Activated T-cell treated with anti-CD3 and anti-CD28 coated beads for 48 hours (primary cell): ENCODE results near the gene COL18A1.
A peak's percentile ranks its signal among the peaks of the same experiment; 100 is the strongest.

Experiments used
- DNase-seq: peaks from one replicate; pipeline ENCODE4 v3.0.0-alpha.2; 2020; ENCODE audit warnings: low read depth

The COL18A1 gene

DNA sequence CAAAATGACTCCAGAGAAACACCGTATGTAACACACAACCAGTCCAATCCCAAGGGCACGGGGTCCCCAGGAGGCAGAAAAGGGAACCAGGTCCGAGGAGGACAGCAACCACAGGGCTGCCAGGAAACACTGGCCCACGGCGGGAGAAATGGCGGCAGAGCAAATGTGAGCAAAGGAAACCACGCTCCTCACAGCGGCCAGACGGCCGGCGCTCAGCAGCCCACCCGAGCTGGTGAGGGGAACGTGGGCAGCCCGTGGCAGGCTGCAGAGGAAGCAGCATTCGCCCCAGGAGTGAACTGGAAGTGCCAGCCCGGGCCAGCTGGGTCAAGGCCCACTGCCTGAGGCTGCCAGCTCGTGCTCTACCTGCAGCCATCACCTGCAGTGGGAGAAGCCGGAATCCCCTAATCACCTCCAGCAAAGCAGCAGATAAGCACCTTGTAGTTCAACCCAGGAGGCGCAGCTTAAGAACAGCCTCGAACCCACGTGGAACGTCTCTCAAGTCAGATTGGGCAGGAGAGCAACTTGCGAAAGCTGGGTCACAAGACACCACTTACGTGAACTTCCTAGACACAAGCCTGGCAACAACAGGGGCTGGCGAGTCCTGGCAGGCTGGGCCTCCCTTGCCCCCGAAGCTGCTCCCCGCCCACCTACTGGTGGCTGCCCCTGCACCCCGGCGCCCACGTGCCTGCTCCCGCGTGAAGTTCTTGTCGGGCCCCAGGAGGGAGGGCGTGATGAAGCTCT lies 130.5 kb downstream of the COL18A1 start:
- no peak for DNase-seq

DNA sequence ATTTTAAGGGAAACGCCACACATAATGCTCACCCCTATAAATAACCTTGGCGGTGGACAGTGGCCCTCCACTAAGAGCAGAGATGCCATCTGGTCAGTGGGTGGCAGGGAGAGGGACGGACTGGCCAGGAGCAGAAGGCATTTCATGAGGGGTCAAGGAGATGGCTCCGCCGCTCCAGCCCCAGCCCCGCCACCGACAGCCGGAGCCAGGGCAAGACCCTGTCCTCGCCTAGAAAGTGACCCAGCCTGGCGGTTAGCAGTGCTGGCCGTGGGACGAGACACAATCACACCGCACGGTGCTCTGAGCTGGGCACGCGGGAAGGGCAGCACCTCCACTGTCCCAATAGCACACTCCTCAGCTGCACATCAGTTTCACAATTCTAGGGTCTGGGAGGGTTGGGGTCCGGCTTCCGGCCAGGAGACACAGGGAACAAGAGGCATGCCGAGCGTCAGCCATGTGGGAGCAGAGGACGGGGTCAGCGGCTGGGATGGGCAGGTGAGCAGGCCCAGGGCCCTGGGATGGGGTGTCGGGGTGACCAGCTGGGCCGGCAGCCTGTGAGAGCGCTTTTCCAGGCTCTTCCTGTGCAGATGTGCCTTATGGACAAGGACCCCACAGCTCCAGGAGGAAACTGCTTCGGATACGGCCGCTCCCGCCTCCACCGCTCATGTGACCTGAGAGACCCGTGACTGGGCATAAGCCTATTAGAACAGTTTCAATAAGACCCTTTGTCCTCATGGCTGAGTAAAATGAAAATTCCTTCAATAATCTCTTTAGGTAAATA lies 131.5 kb downstream of the COL18A1 start:
- no peak for DNase-seq

DNA sequence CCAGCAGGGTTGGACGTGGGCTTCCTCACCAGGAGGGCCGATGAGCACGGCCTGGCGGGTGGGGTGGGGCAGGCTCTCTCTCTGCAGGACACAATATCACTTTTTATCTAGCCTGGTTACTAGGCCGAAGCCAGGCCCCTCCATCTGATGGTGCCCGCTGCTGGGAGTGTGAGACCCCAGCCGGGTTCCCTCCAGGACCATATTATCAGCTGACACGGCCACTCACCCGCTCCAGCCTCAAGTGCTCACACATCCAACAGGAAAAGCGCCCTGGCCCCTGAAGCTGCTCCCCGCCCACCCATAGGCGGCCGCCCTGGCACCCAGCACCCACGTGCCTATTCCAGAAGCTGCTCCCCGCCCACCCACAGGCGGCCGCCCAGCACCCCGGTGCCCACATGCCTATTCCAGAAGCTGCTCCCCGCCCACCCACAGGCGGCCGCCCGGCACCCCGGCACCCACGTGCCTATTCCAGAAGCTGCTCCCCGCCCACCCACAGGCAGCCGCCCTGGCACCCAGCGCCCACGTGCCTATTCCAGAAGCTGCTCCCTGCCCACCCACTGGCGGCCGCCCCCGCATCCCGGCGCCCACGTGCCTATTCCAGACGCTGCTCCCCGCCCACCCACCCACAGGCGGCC lies 132.3 kb downstream of the COL18A1 start:
- DNase-seq: no peak

DNA sequence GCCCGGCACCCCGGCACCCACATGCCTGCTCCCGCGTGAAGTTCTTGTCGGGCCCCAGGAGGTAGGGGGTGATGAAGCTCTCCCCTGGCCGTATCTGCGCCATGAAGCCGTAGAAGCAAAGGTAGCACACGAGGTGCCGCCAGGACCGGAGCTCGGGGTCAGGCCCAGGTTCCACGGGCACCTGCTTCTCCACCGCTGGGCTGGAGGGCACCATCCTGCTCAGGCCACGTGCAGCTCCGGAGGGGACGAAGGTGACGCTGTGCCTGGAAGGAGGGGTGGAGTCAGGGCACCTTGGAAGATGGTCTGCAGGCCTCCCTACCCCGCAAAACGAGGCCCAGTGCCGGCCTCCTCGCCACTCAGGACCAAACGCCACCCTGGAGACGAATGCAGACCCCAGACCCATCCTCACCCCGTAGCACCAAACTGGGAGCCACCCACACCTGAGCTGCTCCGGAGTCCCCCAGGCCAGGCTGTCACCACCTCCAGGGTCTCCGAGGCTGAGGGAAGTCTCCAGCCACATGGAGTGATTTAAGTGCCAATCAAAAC lies 132.9 kb downstream of the COL18A1 start:
- no peak for DNase-seq

DNA sequence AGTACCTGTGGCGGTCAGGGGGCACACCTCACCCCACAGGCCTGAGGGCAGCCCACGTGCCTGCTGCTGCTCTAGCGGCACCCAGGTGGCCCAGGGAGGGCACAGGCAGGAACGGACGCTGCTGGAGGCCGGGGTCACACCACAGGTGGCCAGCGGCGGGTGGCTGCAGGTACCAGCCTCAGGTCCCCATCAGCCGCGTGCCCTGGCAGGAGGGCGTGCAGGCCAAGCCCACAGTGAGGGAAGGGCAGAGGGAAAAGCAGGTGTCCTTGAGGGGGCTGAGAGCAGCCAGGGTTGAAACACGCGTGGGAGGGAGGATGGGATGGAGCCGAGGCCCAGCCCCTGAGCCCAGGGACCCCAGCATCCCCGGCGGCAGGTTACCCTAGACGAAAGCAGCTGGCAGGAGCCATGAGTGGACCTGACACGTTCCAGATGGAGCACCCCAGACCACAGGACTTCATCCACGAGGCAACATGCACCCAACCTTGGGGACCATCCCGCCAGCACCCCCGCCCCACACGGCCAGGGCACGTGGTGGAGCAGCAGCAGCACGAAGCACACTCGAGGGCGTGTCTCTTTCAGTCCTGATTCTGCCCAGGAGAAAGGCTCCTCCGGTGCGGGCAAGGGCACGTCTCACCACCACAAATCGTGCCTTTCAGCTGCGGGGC lies 133.5 kb downstream of the COL18A1 start:
- DNase-seq: no peak

DNA sequence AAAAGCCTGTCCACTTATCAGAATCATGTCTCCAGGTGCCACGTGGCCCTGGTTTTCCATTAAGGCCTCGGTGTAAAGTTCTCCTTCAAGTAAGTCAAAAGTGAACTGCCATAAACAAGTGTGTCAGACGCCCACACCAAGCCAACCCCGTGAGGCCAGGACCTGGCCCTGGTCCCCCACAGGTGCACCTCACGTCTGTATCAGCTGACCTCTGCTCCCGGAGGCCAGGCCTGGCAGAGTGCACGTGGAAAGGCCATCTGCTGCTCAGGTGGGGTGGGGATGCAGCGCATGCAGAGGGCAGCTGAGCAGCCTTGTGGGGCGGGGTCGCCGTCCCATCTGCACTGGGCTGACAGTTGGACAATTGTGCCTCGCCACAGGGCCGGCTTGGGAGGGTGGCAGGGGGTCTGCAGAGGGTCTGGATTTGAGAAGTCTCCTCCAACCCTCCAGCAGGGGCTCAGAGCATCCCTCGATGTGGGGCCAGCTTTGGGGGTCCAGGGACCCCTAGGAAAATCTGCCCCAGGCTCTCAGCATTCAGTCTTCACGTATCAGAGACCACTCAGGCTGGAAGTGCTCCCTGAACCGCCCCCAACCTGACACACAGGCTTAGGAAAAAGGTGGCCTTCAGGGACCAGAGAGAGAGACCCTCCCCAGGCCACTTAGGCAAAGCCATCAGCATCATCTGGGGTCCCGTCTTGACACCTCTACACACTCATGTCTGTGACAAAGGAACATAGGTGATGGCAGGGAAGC lies 134.3 kb downstream of the COL18A1 start:
- no peak for DNase-seq

DNA sequence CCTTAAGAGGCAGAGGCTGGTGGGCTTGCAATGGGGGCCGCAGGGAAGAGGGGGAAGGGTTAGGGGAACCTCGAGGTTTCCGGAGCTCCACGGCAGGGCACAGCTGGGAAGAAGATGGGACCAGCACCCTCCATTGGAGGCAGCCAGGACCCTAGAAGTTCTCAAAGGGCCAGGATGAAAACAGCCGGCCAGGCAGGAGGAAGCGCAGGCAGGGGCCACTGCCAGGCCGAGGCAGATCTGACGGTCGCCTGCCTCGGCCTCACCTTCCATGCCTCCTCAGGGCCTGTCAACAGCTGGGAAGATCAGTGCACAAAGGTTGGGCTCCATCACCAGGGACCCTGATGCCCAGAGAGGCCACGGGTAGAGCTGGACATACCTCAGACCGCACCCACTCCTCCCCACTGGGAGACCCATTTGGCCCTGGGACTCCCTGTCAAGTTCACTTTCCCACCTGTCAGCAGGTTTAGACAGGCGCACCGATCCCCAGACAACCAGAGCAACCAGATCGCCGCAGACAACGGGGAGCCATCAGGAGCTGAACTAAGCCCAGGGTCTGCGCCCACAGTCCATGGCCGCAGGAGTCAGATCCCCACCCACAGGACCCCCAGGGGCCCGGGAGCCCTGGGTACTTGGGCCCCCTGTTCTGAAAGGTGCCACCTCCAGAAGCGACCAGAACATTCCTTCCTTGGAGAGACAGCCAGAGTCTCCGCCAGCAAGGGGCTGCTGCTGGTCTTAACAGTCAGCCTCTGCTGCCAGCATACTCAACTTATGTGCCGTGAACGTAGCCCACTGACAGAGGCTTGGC lies 135.0 kb downstream of the COL18A1 start:
- no peak for DNase-seq

DNA sequence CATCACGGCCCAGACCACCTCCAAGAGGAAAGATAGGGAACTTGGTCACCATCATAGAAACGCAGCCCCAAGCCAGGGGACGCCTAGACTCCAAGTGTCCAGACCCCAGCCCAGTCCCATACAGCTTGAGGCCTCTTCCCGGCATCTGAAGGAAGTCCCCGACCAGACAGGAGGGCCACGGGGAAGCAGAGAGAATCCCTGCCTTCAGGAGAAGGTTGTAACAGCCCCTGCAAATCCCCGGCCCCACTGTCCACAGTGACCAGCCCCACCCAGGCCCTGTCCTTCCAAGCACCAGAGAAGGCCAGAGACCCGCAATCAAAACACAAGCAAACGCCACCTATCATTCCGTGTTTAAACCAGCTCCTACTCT lies 135.6 kb downstream of the COL18A1 start:
- no peak for DNase-seq

DNA sequence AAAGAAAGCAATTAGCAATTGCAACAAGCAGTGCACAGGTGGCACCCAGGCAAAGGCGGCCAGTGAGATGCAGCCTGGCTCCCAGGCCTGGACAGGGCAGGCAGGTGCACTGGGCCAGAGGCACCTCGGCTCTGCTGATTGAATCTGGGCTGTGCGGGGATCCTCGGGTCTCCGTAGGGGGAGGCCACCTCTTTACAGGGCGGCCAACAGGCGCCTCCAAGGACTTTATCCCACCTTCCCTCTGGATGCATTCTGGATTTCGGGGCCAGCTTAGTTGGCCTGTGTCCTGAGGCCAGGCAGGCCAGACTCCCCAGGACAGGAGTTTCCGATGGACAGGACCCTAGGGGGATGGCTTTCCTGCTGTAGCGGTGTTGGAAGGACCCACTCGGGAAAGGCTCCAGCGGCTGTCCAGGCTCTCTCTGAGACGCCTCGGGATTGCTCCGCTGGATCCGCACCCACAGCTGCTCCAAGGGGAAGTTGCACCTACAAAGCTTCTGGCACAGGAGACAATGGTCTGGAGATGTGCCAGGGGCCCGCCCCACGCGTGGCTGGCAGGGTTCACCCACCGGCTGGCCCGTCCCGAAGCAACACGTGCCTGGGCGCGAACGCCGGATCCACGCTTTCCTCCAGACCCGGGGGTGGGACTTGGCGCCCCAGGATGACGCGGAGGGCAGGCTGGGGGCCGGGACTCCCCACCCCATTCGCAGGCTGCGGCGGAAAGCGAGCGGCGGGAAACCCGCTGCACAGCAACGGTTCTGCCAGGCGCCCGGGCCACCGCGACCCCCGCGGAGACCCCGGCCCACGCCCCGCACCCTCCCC lies 136.5 kb downstream of the COL18A1 start:
- DNase-seq: peak; percentile 77

DNA sequence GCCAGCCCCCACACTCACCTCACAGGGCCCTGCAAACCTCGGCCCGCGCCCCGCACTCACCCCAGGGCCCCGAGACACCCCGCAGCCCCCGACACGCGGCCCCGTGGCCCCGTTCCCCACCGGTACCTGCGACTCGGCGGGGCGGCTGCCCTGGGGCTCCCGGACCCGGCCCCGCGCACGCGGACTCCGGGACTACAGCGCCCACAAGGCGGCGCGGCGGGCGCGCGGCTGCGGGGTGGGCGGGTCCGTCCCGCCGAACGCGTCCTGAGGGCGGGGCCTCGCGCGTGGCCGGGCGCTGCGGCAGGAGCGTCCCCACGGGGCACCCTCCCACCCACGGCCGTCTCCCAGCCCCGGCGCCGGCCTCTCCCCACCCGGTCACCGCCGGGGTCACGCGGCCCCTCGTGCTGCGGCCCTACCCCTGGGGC lies 137.3 kb downstream of the COL18A1 start, which contains the start of gene SLC19A1:
TSS of gene SLC19A1 (minus strand) at position 199 of the 425 bp plus-strand sequence. CDS start 4,481 bp downstream, outside the sequence.
- peak; percentile 80 for DNase-seq

DNA sequence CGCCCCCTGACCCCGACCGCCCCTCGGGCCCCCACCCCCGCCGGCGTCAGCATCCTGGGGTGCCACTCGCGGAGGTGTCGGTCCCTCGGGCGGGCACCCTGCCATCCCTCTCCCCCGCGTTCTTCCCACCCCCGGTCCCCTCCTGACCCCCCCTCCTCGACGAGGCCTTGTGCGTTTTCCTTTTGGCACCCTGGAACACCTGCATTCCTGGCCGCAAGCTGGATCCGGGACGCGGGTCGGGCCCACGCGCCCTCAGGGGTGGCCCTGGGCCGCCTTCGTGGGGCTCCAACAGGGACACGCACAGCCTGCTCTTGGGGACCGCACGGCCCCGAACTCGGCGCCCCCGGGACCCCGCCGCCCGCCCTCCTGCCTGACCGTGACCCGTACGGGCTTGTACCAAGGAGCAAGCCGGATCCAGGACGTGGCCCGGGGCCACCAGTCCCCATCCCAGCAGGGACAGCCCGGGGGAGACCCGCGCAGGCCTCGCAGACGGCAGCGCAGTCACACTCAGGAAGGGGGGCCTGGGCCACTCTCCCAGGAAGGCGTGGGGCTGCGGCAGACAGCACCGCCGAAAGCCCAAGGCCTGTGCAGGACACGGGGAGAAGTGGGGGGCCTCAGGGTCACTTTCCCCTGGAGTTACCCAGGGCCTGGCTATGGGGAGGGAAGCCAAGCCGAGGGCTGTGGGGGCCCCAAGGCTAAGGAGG lies 137.9 kb downstream of the COL18A1 start:
- DNase-seq: no peak

DNA sequence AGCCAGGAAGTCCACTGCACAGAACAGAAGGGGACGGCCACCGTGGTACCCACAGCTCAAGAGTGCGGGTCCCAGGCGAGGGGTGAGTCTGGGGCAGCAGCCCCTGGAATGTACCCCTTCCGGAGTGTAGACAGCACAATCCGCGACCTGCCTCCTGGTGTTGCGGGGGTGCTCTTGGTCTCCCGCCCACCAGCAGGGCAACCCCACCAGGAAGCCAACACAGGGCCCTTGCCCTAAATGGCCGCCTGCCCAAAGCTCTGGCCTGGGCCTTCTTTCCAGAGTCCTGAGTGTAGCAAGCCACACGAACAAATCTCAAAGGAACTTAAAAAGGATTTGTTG lies 138.4 kb downstream of the COL18A1 start:
- DNase-seq: no peak

DNA sequence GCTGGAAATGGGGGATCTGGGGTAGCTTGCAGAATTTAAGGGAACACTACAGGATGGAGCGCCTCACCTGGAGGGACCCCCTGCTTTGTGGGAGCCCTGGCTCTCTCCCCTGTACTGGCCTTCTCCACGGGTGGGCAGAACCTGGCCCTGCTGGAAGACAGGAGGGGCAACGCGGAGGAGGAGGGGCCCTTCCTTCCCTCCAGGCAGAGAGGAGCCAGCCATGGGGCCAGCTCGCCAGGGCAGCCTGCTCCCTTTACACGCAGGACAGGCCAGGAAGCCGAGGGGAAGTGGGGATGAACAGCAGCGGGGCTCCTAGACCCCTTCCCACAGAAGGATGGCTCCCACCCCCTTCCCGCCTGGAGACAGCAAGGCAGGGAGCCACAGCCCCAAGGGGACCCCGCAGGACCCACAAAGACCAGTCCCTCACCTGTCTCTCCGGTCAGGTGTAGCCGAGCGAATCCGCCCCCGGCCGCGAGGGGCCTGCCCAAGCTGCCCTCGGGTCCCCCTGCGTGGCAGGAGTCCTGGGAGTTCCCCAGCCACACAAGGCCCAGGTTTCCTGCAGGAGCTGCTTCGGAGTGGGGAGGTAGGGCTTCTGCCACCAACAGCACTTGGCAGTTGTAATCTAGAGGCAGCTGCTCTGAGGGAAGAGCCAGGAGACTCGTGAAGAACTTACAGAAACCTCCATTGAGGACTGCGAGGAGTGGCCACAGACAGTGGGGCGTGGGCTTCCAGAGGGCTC lies 138.9 kb downstream of the COL18A1 start:
- no peak for DNase-seq

DNA sequence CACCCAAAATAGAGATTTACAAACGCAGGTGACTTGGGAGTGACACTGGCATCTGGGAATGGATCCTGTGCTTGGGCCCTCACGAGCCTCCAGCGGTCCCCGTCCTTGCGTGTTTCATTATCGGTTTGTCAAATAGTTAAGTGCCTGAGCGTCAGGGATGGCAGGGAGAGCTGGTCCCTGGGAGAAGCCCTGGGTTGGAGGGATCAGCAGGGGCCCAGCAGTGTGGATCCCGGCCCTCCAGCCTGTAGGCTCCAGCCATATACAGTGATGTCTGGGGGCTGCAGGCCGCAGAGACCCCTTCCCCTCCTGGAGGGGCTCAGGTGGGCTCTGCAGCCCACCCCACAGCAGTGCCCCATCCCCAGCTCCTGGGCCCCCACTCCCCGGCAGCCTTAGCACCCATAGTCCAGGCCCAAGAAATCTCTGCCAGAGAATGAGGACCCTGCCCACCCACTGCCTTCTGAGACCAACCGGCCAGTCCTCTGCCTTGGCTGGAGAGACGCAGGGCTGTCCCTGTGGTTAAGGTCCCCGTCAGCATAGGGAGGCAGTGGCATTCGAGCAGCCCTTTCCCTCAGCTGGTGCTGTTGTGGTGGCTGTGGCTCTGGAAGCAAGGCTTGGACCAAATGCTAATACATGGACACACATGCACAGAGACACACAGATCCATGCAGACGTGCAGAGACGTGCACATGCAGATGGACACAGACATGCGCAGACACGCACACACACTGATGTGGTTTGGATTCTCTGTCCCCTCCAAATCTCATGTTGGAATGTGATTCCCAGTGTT lies 139.7 kb downstream of the COL18A1 start:
- DNase-seq: no peak

DNA sequence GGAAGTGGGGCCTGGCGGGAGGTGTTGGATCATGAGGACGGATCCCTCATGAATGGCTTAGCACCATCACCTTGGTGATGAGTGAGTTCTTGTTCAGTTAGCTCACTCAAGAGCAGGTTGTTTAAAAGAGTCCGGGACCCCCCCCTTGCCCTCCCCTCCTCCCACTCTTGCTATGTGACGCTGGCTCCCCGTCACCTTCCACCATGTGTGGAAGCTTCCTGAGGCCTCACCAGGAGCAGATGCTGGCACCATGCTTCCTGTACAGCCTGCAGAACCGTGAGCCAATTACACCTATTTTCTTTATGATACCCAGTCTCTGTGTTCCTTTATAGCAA lies 140.2 kb downstream of the COL18A1 start:
- DNase-seq: no peak

DNA sequence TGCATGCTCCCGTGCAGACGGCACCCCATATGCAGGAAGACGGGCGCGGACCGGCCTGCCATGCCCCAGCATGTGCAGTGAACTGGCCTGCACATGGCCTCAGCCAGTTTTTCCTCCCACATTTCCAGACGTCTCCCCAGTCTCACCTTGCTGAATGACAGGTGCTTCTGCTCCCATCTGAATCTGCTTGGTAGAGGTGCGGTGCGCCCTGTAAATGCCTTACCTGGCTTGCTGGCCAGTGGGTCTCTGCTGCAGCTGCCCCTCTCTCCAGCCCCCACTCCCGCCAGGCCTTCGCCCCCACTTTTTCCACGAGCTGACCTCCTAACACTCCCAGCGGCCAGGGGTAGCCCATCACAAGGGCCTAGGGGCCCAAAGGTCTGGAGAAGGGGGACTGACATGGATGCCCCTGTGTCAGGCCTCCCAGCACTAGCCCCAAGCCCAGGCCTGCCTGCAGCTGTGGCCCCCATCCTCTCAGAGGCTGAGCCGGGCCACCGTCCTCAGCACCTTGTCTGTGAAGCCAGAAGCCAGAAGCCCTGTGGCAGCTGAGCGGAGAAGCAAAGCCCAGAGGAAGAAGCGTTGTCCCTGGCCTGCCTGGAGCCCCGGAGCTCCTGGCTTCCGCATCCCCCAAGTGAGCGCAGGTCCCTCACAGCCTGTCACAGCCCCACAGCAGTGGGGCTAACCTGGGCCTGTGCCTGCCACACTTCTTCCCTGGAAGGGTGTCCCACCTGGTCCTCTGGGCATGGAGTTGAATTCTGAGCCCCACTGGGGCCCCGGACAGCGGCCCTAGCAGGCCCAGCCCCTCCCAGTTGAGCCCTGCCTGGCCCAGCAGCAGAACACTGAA lies 140.9 kb downstream of the COL18A1 start:
- no peak for DNase-seq
